CD4-positive, alpha-beta T cell treated with Interferon gamma for 1 hour (primary cell): ENCODE data around the gene ATP1A4.

Experiments used
- DNase-seq: peaks from one replicate; pipeline ENCODE4 v3.0.0-alpha.2; 2020

The ATP1A4 gene

DNA sequence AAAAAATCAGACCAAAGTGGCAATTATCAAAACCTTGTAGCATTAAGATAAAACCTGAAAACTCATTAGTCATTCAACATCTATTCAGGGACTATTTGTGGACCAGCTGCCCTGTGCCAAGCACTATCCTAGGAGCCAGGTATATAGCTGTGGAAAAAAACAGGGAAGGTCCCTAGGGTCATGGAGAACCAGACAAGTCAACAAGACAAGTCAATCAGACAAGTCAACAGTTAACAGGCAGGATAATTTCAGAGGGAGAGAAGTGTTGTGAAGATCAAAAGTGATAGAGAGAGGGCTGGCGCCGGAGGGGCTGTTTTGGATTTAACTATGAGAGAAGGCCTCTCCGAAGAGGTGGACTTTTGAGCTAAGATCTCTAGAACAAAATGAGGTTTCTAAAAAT, 3.3 kb upstream of the ATP1A4 start:
- no peak for DNase-seq

DNA sequence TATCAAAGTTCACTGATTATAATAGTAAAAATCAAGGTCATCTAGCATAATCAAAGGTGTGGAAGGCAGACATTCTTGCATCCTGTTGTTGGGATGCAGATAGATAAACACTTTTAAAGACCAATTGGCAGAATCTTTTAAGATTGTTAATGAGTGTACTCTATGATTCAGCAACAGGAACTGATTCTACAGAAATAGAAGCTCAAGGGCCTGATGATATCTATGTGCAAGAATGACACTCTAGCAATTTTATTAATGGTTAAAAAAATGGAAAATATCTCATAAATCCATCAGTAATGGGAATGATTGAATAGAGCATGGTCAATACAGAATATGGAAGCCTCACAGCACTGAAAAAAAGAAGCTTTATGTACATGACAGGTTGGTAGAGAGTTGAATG, 2.2 kb upstream of the ATP1A4 start:
- DNase-seq: no peak

DNA sequence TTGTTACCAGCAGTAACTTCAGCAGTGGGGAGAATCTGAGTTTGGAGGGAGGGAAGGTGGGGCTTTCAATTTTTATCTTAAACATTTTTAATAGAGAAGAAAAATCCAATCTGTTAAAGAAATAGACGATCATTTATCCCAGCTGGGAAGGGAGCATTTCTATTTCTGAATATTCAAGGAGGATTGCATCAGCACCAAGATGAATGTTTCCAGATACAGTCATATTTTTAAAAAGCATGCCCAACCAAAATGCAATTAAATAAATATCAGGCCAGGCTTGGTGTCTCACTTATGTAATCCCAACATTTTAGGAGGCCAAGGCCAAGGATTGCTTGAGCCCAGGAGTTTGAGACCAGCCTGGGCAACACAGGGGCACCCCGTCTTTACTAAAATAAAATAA, 1.7 kb upstream of the ATP1A4 start:
- no peak for DNase-seq

DNA sequence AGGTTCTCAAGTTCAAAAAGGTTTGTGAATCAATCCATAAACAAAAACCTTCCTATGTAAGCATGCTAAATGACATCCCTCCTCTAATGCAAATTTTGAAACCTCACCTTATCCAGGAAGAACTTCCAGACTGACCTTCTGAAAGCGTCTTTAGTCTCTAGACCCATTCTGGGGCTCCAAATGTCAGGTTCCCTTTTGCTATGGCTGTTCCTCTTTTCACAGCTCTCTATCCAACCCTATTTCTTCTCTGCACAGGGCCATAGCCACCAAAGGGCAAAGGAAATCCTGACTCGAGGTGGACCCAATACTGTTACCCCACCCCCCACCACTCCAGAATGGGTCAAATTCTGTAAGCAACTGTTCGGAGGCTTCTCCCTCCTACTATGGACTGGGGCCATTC, 3.4 kb downstream of the ATP1A4 start:
- DNase-seq: no peak

DNA sequence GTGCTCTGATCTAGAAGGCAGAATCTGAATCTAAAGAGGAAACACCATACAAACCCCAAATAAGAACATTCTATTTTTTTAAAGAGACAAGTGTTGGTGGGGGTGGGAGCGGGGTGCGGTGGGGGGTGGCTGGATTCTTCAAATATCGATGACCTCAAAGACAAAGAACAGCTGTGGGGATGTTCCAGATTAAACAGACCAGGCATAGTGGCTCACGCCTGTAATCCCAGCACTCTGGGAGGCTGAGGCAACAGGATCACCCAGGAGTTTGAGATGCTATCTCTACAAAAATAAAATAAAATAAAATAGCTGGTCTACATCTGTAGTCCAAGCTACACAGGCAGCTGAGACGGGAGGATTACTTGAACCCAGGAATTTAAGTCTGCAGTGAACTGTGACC, 5.0 kb downstream of the ATP1A4 start:
- DNase-seq: no peak

DNA sequence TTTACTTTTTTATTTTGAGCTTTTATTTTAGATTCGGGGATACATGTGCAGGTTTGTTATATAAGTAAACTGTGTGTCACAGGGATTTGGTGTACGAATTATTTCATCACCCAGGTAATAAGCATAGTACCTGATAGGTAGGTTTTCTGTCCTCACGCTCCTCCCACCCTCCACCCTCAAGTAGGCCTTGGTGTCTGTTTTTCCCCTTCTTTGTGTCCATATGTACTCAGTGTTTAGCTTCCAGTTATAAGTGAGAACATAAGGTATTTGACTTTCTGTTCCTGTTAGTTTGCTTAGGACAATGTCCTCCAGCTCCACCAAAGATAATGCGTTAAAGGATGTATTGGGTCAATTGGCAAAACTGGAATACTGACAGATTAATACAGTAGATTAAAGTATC, 5.8 kb downstream of the ATP1A4 start:
- no peak for DNase-seq

DNA sequence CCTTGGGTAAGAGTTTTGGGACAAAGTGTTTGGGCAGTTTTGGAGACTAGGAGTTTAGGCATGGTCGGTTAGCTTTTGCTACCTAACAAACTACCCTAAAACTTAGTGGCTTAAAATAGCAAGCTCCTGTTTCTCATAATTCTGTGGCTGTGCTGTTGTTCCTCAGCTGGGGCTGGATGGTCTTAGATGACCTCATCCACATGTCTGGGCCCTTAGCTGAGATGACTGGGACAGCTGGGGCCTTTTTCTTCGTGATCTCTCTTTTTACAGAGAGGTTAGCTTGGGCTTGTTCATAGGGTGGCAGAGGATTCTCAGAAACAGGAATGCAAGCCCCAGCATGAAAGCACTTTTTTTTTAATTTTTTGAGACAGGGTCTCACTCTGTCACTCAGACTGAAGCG, 6.6 kb downstream of the ATP1A4 start:
- DNase-seq: no peak

DNA sequence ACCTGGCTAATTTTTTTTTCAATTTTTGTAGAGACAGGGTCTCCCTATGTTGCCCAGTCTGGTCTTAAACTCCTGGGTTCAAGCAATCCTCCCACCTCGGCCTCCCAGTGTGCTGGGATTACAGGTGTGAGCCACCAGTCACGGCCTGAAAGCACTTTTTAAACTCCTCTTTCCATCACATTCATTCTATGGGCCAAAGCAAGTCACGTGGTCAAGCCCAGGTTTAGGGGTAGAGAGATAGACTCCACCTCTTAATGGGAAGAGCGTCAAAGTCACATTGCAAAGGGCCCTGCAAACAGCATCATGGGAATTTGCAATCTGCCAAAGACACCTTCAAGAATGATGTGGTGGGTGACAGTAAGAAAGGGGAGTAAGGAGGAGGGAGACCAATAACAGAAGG, 7.1 kb downstream of the ATP1A4 start:
- DNase-seq: no peak

DNA sequence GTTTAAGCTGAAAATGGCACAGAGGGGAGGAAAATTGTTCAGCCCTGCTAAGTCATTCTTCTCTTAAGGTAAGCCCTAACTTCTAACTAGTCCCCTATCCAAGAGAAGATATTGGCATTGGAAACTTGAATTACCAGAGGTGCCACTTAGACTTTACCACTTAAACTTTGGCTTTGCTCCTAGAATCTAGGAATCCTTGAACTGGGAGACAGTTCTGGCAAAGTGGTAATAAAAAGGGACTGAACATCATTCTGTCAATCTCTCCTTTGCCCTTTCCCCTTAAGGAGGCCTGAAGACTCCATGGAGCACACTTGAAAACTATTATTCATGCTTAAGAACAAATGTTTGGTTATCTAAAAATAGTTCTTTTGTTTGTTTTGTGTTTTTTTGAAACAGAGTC, 8.4 kb downstream of the ATP1A4 start:
- DNase-seq: no peak

DNA sequence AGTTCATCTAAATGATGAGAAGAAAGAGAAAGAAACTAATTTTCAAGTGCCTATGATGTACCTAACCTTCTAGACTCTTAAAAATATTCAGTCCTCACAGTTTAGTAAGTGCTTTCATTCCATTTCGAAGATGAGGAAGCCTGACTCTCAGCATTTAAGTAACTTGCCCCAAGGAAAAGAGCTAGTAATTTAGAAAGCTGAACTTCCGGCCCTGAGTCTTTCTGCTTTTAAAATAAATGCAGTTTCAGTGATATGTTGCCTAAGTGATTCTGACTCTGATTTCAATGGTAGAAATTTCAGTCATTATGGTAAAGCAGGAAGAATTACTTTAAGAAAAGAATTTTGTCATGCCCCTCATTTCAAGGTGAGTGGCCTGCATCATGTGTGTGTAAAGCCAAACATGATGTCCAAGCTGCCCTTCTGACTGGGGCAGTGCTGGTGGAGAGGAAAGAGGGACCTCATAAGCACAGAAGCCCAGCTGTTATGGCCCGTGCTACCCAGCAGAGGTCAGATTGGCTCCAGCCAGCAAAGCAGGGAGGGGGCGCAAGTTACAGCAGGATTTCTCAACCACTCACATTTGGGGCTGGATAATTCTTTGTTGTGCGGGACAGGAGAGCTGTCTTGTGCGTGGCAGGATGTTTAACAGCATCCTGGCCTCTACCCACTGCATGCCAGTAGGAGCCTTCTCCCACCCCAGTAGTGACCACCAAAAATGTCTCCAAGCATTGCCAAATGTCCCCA, 10.7 kb downstream of the ATP1A4 start:
- DNase-seq: no peak

DNA sequence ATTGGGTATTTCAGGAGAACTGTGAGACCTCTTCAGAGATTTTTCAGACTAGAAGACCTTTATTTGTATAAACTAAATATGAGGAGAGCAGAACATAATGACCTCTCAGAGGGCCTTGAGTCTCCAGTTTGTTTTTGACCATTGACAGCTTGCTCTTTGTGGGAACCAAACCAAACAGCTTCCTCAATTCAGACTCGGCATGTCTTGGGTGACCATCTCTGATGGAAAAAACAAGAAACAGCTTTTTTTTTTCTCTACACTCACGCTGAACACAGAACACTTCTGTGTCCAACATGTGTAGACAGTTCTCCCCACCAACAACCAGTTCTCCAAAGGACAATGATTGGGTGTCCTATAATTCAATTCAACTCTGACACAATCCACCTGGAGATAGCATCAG, 11.5 kb downstream of the ATP1A4 start:
- DNase-seq: no peak

DNA sequence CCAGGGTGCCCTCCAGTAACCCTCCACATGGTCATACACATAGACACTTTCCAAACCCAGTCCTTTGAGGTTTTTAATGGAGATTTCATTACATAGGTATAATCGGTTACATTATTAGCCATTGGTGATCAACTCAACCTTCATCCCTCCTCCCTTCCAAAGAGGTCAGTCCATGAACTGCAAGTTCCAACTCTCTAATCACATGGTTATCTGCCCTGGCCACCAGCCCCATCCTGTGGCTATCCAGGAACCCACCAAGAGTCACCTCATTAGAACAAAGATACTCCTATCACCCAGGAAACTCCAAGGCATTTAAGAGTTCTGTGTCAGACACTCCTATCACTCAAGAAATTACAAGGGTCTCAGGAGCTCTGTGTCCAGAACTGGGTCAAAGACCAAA, 12.2 kb downstream of the ATP1A4 start:
- no peak for DNase-seq

DNA sequence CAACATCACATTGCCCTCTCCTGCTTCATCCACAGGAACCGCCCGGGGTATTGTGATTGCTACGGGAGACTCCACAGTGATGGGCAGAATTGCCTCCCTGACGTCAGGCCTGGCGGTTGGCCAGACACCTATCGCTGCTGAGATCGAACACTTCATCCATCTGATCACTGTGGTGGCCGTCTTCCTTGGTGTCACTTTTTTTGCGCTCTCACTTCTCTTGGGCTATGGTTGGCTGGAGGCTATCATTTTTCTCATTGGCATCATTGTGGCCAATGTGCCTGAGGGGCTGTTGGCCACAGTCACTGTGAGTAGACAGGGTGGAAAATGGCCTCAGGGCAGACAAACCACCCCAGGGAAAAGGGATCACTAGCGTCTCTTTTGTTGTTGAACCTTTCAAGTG, 12.7 kb downstream of the ATP1A4 start:
- DNase-seq: no peak

DNA sequence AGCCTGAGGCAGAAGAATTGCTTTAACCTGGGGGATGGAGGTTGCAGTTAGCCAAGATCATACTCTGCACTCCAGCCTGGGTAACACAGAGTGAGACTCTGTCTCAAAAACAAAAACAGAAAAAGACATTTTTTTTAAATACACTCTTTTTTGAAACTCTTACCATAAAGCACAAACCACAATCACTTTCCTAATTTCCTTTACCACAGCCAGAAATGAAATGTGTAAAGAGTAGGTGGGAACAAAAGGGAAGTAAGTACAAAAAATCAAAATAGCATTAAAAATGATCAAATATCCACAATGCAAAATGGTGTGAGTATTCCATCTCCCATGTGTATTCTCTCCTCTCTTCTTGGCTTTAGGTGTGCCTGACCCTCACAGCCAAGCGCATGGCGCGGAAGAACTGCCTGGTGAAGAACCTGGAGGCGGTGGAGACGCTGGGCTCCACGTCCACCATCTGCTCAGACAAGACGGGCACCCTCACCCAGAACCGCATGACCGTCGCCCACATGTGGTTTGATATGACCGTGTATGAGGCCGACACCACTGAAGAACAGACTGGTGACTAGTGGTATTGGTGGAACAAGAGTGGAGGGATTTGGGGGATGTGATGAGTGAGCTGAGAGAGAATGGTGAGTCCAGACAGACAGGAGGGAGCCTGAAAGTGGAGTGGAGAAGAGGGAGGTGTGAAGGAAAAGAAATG, 14.9 kb downstream of the ATP1A4 start:
- no peak for DNase-seq

DNA sequence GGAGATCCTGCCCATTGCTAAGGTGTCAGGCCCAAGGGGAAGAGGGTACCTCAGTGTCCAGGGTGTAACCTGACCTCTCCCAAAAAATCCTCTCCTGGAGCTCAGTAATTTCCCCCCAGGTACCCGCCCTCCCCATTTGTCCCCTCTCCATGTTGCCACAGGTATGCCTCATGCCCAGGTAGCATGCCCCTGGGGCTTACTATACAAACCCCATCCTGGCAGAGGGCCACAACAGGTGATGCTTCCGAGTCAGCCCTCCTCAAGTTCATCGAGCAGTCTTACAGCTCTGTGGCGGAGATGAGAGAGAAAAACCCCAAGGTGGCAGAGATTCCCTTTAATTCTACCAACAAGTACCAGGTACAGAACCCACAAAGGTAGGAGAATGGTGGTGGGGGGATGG, 15.7 kb downstream of the ATP1A4 start:
- DNase-seq: no peak

DNA sequence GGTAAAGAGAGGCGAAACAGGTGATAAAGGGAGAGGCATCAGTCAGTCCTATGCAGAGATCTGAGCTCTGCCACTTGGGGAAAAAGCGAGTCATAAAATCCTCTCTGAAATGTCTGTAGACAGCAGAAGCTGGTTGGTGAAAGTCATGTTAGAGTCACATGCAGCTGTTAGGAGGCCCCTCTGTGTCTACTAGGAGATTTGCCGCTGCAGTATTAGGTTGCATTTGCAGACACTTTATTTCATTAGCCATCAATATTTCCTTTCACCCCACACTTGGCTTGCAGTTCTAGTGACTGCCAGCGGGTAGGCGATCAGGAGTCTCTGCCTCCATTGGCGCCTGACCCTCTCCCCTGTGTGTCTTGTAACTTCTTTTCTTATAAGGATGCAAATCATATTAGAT, 16.2 kb downstream of the ATP1A4 start:
- DNase-seq: no peak

DNA sequence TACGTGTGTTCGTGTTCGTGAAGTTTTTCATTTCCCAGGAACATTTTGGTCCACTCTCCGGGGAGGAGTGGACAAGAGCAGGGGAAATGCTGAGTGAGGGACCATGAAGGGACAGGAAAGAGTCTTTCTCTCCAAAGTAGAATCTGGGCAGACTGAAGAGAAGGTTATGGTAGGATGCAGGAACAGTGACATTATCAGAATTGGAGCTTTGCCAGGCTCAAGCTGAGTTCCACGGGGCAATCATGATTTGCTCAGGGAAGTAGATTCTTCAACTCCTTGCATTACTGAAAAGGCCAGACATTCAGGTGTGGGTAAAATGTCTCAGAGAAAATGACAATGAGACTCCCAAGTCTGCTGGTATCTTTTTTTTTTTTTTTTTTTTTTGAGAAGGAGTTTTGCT, 16.6 kb downstream of the ATP1A4 start:
- DNase-seq: no peak

DNA sequence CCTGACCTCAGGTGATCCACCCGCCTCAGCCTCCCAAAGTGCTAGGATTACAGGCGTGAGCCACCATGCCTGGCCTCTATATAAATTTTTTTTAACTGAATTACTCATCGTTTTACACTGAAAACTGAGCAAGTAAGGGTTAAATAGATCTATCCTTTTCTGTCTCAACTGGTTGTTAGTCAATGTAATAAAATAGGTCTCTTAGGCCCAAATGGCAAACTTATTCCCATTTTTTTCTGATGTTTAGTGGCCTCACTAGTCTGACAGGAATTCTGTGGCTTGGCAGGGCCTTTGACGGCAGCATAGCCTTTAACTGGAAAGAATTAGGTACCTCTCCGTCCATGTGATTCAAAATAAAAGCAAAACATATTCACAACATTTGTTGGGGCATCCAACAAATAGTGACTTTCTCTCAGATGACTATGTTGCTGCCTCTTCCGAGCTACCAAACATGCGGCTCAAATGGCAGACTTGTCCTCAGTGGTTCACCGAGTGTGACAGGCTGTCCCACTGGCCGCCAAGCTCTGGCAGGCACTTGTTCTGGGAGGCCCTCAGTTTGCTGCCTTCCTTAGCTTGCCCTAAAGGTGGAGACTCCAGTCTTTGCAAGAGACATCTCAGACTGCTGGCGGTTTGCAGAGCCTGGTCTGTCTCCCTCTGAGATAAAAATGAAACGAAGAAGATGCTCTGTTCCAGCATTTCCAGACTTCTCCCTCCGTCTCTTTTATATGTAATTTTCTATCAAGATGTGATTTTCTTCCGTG, 17.4 kb downstream of the ATP1A4 start:
- DNase-seq: no peak

DNA sequence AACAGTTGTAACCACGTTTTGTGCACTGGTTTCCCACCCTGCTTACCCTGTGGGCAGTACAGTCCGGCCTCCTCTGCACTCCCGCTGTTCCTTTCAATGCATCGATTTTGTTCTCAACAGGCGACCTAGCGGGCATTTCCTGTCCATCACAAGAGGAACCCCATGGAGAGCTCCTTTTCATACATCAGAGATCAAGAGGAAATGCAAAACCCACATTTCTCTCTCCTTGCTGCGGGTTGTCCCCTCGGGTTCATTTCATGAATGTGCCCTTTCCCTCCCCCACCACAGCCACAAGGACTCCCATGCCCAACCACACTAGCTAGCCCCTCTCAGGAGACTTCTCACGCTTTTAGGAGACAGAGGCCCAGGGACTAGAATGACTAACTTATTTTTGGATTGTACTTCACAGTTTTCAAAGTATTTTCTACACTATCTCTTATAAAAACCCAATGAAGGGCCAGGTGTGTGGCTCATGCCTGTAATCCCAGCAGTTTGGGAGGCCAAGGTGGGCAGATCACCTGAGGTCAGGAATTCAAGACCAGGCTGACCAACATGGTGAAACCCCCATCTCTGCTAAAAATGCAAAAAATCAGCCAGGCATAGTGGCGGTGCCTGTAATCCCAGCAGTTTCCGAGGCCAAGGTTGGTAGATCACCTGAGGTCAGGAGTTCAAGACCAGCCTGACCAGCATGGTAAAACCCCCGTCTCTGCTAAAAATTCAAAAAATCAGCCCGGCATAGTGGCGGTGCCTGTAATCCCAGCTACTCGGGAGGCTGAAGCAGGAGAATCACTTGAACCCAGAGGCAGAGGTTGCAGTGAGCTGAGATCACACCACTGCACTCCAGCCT, 18.4 kb downstream of the ATP1A4 start:
- no peak for DNase-seq

DNA sequence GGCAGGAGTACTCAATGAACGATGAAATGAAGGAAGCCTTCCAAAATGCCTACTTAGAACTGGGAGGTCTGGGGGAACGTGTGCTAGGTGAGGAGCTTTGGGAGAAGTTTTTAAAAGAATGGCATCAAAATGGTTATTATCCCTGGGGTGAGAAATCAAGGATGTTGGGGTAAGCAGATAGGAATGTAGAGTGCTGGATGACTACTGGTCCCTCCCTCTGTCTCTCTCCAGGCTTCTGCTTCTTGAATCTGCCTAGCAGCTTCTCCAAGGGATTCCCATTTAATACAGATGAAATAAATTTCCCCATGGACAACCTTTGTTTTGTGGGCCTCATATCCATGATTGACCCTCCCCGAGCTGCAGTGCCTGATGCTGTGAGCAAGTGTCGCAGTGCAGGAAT, 20.0 kb downstream of the ATP1A4 start:
- no peak for DNase-seq

DNA sequence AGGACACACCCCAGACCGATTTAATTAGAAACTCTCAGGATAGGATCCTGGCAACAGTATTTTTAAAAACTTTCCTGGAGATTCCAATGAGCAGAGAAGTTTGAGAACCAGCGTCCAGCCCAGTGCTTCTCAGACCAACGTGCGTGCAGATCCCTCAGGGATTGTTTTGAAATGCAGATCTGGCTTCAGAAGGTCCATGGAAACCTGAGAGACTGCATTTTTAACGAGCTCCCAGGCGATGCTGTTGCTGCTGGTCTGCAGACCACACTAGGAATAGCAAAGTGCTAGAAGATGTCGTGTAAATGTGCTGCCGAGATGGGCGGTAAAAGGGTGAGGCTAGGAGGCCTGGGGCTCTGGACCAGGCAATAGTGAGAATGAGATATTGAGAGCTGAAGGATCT, 20.6 kb downstream of the ATP1A4 start:
- DNase-seq: no peak

DNA sequence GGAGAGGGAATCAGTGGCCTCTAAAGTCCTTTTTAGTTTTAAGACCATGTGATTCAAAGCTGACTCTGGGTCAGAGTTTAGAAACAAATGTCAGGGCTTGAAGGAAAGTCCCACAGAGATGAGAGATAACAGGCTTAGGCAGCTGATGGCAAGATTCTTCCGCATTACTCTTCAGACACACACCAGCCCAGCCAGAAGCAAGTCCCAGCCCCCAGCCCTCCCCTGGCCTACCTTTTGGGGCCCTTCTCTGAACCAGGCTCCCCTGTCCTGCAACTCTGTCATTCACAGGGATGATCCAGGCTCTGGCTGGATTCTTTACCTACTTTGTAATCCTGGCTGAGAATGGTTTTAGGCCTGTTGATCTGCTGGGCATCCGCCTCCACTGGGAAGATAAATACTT, 25.8 kb downstream of the ATP1A4 start:
- DNase-seq: no peak

DNA sequence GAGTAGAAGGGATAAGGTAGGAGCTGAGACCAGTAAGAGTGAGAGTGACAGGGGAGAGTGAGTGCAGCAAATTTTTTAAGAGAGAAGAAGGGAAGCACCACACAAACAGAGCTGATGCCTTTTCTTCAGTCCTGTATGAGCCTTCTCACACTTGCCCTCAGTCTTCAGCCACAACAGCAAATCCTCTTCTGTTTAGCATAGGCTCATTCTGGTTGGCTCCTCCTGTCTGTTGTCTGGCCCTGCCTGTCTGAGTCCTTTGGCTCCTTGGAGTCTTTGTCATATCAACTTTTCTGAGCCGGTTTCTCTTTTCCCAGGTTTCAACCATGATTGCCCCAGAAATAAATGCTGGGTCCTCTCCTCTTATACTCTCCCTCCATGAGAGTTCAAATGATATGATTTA, 26.3 kb downstream of the ATP1A4 start:
- DNase-seq: no peak
